GM19328 (cell line): ENCODE measurements around the gene CDK13.
A peak's percentile ranks its signal among the peaks of the same experiment; 100 is the strongest.
"Not testable (repeated sequence)": the region's sequence is repeated elsewhere in the genome, so short reads cannot be mapped to it uniquely, and the experiment has no call there.

ENCODE experiments used
- ATAC-seq: cut with Tn5 transposase; IDR thresholded peaks from one replicate; pipeline ENCODE4 v1.9.1; 2021; ENCODE audit warnings: mild to moderate bottlenecking, moderate library complexity; ENCODE audit not compliant: unreplicated experiment

Gene CDK13

DNA sequence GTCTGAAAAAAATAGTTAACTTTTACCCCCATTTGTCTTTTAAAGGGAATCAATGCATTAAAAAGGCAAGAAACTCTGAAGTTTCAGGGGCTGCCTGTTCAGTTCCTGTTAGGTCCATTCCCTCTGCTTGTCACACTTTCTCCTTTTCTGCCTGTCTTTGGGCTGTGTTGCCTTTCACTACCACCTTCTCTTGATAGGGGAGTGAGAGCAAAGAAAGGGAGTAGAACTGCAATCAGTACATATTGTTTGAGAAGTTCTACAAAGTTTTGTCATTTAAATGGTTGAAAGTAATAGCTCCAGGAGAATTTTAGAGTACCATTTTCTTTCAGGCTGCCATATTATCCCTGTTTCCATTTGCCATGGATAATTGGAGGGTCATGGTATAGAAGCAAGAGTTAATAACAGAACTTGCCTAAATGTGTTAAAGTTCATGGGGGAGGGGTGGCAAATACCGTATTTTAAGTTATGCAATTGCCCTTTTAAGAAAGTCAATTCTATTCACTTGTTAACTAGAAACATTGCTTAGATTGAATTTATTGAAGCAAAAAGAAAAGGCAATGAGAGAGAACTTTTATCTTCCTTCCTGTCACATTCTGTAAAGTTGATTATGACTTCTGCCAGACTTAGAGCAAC, 145.8 kb downstream of the CDK13 start:
- no peak for ATAC-seq

DNA sequence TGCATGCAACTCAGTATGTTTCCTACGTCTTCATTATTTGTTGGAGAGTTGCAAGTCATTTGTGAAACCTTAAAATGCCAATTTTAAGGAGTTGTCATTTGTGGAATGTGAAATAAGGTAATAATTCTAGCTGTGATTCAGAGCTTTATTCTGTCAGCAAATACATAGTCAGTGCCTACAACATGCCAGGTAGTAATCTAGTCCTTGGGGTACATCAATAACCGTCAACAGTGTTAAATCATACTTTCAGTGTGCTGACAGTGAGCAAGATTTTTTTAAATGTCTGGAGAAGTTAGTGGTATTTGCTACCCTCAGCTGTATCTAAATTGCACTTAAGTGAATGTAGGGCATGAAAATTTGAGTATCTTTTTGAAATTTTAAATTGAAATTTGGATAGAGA, 147.7 kb downstream of the CDK13 start:
- no peak for ATAC-seq

DNA sequence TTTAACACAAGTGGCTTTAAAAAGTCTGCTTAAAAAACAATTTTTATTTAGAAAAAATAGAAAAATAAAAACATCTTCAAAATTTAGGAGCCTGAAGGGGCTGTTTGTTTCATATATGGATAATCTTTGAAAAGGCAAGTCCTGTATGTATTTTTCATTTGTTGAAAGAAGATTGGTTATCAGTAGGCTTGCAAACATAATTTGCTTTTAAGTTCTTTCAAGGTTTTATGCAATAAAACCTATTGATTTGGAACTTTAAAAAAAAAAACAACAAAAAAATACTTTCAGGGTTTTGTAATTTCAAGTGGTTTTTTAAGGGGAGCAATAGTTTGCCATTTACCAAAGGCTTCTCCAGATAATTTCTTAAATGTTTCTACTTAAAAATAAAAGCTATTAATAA, 148.8 kb downstream of the CDK13 start:
- no peak for ATAC-seq

DNA sequence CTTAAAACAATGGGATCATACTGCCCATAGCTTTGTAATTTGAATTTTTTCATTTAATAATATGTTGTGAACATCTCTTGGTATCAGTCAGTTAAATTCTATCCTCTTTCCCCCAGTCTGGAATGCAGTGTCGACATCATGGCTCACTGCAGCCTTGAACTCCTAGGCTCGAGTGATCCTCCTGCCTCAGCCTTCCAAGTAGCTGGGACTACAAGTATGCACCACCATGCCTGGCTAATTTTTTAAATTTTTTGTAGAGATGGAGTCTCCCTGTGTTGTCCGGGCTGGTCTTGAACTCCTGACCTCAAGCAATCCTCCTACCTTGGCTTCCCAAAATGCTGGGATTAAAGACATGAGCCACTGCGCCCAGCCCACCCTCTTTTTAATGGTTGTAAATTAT, 149.8 kb downstream of the CDK13 start:
- no peak for ATAC-seq

DNA sequence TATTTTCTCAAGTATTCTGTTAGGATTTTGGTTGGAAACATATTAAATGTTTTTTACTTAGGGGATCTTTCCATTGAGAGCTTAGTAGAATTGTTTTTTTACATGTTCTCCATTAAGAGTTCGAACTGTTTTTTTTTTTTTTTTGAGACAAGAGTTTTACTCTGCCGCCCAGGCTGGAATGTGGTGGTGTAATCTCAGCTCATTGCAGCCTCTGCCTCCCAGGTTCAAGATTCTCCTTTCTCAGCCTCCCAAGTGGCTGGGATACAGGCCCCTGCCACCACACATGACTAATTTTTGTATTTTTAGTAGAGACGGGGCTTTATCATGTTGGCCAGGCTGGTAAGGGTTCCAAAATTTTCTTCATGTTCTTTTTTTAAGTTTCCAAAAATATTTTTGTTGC, 151.1 kb downstream of the CDK13 start:
- ATAC-seq, result no peak

DNA sequence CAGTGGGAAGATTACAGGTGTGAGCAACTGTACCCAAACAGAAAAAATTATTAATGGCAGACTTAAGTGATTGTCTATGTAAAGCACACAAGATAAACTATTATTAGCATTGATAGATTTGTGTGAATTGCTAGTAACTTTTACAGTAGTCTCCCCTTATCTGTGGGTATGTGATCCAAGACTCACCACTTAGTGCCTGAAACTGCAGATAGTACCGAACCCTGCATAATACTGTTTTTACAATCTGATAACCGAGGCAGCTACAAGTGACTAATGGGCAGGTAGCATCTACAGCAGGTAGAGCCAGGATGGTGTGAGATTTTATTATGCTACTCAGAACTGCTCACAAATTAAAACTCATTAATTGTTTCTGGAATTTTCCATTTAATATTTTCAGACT, 152.8 kb downstream of the CDK13 start:
- no peak for ATAC-seq

DNA sequence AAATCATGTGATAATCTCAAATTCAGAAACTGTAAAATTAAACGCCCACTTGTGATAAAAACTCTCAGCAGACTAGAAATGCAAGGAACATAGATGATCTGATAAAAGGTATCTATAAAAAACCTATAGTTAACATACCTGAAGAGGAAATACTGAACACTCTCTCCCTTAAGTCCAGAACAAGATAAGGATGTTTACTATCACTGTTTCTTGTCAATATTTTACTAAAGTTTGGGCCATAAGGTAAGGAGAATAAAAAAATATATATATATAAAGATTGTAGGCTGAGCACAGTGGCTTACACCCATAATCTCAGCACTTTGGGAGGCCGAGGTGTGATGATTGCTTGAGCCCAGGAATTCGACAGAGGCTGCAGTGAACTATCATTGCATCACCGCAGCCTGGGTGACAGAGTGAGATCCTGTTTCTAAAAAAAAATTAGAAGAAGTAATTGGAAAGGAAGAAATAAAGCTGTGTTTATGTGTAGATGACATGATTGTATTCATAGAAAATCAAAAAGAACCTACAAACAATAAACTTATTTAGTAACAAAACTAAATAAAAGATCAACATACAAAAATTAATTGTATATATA, 155.9 kb downstream of the CDK13 start:
- no peak for ATAC-seq

DNA sequence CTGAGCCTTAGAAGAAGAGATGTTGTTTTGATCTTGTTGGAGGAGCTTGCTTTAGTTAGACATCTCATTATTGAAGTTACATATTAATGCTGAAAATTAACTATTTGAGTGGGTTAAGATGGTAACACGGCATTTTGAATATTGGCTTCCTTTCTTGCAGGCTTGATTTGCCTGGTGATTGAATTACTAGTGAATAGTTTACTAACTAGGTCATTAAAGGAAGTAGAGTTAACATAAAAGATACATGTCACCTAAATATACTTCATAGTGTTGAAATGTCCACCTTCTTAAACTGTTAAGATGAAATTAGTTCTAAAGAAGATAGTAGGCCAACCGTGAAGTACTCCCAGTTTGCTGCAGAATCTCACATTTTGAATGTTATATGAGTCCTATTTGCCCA, 165.9 kb downstream of the CDK13 start:
- ATAC-seq, result no peak

DNA sequence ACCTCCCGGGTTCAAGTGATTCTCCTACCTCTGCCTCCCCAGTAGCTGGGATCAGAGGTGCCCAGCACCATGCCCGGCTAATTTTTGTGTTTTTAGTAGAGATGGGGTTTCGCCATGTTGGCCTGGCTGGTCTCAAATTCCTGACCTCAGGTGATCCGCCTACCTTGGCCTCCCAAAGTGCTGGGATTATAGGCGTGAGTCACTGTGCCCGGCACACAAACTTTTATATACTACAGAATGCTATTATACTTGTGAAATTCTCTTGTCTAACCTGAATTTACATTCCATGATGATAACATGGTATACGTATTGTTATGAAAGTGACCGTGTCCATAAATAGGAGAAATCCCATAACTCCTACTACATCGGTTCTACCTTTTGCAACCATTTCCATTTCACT, 167.1 kb downstream of the CDK13 start:
- ATAC-seq, result not testable (repeated sequence)

DNA sequence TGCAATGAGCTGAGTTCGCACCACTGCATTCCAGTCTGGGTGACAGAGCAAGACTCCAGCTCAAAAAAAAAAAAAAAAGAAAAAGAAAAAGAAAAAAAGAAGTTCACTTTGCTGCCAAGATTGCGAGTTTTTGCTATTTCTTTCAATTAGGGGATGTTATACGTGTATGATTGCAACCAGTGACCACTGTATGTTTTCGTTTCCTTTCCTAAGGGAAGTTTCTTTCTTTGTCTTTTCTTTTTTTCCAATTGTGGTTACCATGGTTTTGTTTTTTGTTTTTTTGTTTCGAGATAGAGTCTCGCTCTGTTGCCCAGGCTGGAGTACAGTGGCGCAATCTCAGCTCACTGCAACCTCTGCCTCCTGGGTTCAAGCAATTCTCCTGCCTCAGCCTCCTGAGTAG, 168.1 kb downstream of the CDK13 start:
- not testable (repeated sequence) for ATAC-seq

DNA sequence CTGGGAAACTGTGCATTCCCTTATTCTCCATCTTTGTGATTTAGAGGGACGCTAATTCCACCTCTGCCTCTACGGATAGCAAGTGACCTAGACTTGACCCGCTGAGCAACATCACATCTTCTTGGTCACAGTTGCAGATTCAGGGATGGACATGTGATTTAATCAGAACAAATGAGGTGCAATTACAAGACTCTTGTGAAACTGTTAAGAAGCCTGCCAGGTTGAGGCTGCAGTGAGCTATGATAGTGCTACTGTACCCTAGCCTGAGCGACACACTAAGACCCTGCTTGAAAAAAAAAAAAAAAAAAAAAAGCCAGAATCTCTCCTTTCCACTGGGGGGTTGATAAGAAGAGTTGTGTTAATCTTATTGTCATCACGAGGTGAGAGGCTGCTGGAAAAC, 170.0 kb downstream of the CDK13 start:
- ATAC-seq, result no peak

DNA sequence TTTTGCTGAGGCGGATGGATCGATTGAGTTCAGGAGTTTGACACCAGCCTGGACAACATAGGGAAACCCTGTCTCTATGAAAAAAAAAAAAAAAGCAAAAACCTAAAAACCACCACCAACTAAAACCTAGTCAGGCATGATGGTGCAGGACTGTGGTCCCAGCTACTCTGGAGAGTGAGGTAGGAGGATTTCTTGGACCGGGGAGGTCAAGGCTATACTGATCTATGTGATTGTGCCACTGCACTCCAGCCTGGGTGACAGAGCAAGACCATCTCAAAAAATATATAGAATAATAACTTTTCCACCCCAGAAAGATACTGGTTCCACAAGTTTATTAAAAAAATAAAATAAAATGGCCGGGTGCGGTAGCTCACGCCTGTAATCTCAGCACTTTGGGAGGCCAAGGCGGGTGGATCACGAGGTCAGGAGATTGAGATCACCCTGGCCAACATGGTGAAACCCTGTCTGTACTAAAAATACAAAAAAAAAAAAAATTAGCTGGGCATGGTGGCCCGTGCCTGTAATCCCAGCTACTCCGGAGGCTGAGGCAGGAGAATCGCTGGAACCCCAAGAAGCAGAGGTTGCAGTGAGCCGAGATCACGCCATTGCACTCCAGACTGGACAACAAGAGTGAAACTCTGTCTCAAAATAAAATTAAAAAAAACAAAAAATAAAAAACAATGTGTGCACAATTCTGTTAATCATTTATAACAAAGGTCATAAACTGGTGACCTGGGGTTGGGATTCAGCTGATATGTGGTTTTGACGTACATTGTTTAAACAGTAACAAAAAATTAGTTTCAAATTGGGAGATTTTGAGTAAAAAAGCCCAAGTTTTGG, 172.3 kb downstream of the CDK13 start:
- ATAC-seq, result not testable (repeated sequence)

DNA sequence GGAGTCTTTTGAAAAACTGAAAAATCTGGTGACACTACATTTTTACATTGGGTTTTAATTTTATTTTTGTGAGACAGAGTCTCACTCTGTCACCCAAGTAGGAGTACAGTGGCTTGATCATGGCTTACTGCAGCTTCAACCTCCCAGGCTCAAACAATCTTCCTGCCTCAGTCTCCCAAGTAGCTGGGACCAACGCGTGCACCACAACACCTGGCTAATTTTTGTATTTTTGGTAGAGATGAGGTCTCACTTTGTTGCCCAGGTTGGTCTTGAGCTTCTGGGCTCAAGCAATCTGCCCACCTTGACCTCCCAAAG, 172.8 kb downstream of the CDK13 start:
- ATAC-seq, result no peak

DNA sequence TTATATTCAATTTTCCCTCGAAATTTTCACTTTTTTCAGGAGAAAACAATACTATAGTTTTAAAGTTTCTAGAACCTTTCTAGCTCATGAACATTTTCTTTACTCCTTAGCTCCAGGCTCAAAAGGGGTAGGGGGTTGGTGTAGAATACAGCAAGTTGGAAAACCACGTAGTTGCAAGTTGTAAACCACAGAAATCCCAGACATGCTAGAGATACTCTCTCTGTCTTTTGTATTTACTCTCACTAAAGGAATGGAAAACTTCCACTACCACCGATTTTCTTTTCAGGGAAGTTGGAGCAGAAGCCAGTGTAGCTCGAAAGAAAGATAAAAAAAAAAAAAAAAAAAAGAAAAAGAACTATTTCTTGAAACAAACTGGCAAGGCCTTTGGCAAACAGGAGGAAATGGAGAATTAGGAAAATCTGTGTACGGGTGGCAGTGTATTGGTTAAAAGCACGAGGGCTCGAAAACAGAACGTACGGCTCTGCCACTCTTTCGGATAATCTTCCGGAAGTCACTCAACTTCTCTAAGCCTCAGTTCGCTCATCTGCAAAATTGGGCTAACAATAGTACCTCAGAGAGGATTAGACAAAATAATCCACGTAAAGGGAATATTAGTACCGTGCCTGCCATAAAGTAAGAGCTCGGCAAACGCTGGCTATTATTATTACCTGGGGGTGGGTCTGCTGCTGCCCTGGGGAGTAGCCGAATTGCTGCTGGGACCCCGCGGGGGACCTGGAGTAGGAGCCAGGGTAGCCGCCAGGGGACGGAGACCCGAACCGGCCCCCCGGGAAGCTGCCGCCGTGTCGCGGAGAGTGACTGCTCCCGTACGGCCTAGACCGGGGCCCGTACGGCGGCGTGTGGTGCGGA, 183.7 kb downstream of the CDK13 start:
- ATAC-seq, result peak; percentile 46

DNA sequence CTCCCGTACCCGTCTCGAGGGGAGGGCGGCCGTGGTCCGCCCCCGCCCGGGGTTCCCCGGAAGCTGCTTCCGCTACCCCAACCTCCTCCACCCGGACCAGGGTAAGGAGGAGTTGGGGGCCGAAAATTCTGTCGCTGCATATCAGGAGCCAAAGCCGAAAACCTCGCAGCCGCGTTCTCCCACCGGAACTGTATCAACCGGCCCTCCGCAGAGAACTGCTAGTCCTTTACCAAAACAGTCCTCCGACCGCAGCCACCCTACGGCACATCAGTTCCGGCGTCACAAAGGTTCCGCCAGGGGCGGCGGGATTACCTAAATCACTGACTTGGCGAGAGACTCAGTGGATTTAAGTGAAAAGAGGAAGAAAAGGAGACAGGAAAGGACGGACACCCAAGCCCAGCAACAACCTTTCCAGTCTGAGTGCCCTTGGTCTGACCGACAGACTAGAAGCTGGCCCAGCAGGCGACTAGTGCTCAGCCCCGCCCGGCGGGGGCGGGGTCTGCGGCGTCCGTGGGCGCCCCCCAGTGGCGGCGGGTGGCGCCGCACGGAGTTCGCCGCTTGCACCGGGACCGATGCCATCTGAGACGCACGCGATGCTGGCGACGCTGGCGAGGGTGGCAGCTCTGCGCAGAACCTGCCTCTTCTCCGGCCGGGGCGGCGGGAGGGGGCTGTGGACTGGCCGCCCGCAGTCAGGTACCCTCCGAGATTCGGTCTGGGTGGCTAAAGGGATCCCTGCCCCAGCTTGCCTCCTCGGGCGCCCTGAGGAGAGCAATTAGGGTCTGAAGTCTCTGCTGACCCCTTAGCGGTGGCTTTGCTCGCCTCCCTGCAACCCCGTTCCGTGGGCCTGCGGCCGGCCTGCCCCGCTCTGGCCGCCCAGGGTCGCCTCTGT, 184.6 kb downstream of the CDK13 start, which contains the start of the genes MPLKIP and SUGCT:
TSS of gene MPLKIP (minus strand) at position 195 of the 889 bp plus-strand sequence. CDS start at position 140, 55 bp downstream.
TSS of gene SUGCT (plus strand) at position 578 of the 889 bp plus-strand sequence.
- ATAC-seq, result peak; percentile 92

DNA sequence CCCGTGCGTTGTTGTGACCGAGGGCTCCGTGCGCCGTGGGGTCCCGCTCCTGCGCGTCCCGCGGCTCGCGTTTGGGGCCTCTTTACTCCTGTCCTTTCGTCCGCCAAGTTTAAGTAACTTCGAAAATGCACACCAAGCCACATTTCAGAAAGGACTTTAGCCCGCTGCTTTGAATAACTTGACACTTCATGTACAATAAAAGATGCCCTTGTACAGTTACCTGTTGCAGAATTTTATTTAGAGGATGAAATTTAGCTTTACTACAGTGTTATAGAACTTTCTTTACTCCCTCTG, 185.2 kb downstream of the CDK13 start:
- no peak for ATAC-seq

DNA sequence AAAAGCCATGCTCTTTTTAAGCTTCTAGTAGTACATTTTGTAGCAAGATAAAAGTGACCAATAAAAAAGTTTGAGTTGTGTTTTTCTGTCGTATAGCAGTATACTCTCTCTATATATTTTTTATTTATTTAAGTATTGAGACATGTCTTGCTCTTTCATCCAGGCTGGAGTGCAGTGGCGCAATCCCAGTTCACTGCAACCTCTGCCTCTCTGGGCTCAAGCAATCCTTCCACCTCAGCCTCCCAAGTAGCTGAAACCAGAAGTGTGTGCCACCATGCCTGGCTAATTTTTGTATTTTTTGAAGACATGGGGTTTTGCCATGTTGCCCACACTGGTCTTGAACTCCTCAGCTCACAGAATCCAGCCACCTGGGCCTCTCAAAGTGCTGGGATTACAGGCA, 187.5 kb downstream of the CDK13 start:
- no peak for ATAC-seq

DNA sequence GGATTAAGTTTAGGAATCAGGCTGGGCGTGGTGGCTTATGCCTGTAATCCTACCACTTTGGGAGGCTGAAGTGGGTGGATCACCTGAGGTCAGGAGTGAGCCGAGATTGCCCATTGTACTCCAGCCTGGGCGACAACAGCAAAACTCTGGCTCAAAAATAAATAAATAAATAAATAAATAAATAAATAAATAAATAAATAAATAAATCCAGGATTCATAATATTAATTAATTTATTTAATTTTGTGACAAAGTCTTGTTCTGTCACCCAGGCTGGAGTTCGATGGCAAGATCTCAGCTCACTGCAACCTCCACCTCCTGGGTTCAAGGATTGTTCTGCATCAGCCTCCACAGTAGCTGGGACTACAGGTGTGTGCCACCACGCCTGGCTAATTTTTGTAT, 188.9 kb downstream of the CDK13 start:
- no peak for ATAC-seq

DNA sequence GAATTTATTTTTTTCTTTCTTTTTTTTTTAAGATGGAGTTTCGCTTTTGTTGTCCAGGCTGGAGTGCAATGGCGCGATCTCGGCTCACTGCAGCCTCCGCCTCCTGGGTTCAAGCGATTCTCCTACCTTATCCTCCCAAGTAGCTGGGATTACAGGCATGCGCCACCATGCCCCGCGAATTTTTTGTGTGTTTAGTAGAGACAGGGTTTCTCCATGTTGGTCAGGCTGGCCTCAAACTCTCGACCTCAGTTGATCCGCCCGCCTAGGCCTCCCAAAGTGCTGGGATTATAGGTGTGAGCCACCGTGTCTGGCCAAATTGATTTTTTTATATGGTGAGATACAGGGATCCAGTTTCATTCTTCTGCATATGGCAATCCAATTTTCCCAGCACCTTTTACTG, 189.8 kb downstream of the CDK13 start:
- ATAC-seq, result not testable (repeated sequence)

DNA sequence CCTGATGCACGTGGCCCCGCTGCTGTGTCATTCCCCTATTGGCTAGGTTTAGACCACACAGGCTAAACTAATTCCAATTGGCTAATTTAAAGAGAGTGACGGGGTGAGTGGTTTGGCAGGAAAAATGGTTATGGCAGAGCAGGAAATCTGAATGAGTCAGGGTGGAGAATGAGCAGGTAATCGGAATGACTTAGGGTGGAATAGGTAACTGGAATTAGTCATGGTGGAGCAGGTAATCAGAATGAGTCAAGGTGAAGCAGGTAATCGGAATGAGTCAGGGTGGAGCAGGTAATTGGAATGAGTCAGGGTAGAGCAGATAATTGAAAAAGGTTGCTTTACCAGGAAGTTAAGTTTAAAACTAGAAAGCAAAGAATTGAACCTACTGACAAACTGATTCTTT, 191.9 kb downstream of the CDK13 start:
- ATAC-seq, result not testable (repeated sequence)
